Colon (tissue), 2 donors: ENCODE results near the gene TUB.

Experiments used
- FAIRE-seq: peaks from 2 replicates; lab custom pipeline; 2012; peaks lifted over from hg19 to GRCh38; lab: Jason Lieb, UNC
- donor health status: control.
- donor health status: control.

TUB gene

DNA sequence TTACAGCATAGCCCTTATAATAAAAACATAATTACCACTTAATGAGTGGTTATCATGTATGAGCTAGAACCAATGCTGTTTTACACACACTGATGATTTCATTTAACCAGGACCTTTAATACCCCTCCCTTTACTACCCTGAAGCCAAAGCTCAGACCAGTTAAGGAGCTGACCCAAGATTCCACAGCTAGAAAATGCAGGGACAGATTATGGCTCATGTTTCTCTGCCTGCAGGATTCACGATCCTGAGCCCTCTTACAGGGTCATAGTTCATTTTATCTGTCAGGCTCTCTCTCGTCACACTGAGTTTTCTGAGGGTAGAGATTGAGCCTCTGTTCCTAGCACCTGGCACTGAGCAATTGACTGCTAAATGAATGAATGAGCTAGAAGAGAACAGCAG is 27.4 kb downstream of the TUB start:
- no peak for FAIRE-seq

- no peak for FAIRE-seq
These were observed 28.7 kb downstream of the TUB start for GRCh38 chr11:8109675-8110074.

DNA sequence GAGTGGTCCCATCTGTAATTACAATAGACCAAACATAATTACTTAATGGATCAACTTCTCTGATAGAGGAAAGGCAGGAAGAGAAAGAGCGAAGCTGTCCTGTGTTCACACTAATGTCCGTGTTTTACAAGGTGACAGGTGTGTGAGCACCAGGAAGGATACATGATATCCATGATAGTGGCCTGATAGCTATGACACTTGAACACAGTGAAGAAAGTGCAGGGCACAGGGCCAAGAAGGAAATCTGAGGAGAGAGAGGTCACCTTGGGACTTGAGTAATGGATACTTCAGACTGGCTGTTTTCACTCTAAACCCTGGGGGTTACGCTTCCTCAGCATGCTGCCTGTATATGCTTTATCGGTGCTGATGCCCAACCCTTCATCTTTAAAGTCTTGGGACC is 29.4 kb downstream of the TUB start:
- no peak for FAIRE-seq

DNA sequence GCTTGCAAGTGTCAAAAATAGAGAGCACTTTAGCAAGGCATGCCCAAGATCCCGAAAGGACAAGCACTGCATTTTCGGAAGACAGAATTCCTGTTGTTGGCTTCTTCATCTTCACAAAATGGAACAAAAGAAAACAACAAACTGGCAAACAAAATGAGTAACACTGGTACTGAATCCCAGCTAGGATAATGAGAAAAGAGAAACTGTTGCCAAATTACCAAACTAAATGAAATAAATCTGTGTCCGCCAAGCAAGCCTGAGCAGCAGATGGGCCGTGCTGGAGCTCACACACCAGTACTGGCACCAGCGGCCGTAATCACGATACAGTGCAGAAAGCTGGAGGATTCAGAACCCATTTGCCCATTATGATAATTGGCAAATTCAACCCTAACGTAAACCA is 30.6 kb downstream of the TUB start:
- FAIRE-seq, result no peak

- no peak for FAIRE-seq
These were observed 41.3 kb downstream of the TUB start for GRCh38 chr11:8122173-8122764.

DNA sequence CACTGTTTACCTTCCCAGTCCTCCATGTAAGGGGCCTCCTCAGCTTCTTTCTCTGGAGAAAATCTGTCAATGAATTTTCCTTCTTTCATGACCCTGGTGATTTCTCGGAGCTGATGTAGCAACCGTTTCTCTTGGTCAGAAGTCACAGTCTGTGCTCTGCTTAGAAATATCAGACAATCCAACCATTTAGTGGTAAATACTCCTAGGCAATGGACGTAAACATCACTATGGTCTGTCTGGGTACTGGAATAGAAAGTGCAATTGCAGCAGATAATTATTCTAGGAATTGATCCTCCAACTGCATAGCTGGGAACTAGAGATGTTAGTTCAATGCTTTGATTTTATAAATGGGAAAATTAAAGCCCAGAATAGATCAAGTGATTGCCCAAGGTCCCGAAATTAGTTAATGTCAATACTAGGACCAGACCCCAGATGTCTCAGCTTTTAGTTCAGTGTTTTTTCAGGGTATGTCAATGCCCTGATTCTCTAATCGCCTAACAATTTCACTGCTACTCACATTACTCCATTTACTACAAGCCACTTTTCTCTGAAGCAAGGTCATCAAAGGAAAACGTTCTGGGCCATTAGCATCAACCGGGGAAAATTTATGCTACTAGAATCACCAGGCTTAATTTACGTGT is 45.8 kb downstream of the TUB start:
- FAIRE-seq, result no peak

DNA sequence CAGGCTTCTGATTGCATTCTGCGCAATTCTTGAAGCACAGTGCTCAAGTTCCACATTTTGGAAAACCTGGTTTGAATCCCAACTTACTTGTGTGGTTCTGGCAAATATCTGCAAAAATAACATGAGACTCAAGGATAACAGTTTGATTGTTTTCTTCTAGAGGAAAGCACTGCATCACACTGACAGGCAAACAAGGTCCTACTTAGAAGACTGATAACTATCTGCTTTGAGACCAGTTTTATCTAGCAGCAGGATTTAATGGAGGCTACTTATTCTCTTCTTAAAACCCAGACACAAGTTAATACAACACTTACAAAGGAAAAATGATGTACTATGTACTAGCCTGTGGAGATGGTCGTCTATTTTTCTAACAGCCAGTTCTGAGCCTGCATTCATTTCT is 46.4 kb downstream of the TUB start:
- no peak for FAIRE-seq

DNA sequence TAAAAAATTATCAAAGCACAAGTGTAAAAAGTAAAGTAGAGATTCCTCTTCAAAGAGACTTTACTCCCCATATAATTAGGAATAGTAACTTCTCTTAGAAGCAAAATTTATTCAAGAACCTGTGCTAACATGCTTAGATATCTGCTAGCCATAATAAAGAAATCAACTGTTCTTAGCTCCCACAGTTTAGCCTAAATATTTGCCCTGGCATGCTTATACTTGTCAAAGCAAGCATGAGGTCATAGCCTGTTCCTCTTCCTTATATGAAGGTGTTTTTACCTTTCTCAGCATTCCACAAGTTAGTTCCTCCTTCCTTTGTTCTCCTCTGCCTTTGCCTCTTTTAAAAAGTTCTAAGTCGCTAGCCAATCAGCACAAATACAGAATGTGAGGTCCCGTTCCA is 57.5 kb downstream of the TUB start:
- no peak for FAIRE-seq

GRCh38 chr11:8149726-8150125 is 68.7 kb downstream of the TUB start:
- no peak for FAIRE-seq
